ENCODE data around the gene KDM3B.

DNA sequence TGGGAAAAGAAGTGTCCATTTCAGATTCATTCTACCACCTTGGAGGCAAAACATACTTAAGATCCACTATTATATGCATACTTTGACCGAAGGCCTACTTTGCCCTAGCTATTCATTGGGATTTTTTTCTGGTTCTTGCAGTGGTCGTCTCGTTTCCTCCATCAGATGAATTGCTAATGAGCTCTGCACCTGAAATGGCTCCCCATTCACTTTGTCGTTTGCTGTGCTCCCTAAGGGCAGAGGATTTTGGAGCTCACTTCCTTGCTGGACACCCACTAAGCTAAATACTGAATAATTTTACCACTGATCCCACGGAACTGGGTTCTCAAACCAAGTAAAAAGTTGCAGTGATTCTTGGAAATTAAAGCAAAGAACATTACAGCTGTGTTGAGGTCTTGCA is 1.9 kb downstream of the KDM3B start:
- TF ChIP-seq JUN (IDR thresholded peaks at IDR 0.05) = no peak
- no peak for TF ChIP-seq CTCF (IDR thresholded peaks at IDR 0.05)
- no peak for TF ChIP-seq CEBPB (IDR thresholded peaks at IDR 0.05)
- no peak for TF ChIP-seq FOSL2 (IDR thresholded peaks at IDR 0.05)
- TF ChIP-seq FOSL2 (CRISPR knock-in tag; IDR thresholded peaks at IDR 0.05) = no peak
- no peak for TF ChIP-seq BHLHE40 (IDR thresholded peaks at IDR 0.05; ENCODE audit: low read depth, low read length)
- no peak for TF ChIP-seq NR3C1 (IDR thresholded peaks at IDR 0.05)
- no peak for TF ChIP-seq E2F6 (IDR thresholded peaks at IDR 0.05; ENCODE audit: borderline replicate concordance, low read depth)
- no peak for TF ChIP-seq USF2 (IDR thresholded peaks at IDR 0.05)
- no peak for TF ChIP-seq PBX3 (IDR thresholded peaks at IDR 0.05)
- TF ChIP-seq FOSB (CRISPR knock-in tag; IDR thresholded peaks at IDR 0.05) = no peak
- no peak for TF ChIP-seq POLR2A (IDR thresholded peaks at IDR 0.05; ENCODE audit: low read length)
- TF ChIP-seq MYC (IDR thresholded peaks at IDR 0.05; ENCODE audit: borderline replicate concordance, low read length) = no peak
- no peak for TF ChIP-seq RFX5 (IDR thresholded peaks at IDR 0.05)
- no peak for TF ChIP-seq SMC3 (IDR thresholded peaks at IDR 0.05)
